Measurements from ENCODE around the gene PLCL2.
A peak's percentile ranks its signal among the peaks of the same experiment; 100 is the strongest.

PLCL2 gene

GRCh38 chr3:16896094-16896627 is 11.4 kb downstream of the PLCL2 start:
- no peak for DNase-seq

GRCh38 chr3:16896820-16897219 is 12.1 kb downstream of the PLCL2 start:
- DNase-seq = no peak

- peak in 1 of 2 experiments; percentile 9 for DNase-seq
Measured at GRCh38 chr3:16897254-16897926, 12.6 kb downstream of the PLCL2 start.

- no peak for DNase-seq
Measured at GRCh38 chr3:16898595-16899395, 14.0 kb downstream of the PLCL2 start.

GRCh38 chr3:16899919-16900318 is 15.2 kb downstream of the PLCL2 start:
- no peak for DNase-seq

GRCh38 chr3:16900779-16901440 is 16.2 kb downstream of the PLCL2 start:
- DNase-seq = no peak

GRCh38 chr3:16904423-16905417 is 20.0 kb downstream of the PLCL2 start:
- DNase-seq = no peak

- peak in 1 of 2 experiments; percentile 5 for DNase-seq
Measured at GRCh38 chr3:16905704-16906103, 20.9 kb downstream of the PLCL2 start.

GRCh38 chr3:16906682-16907081 is 21.9 kb downstream of the PLCL2 start:
- DNase-seq = peak; percentile 10 to 63

GRCh38 chr3:16907243-16907642 is 22.5 kb downstream of the PLCL2 start:
- peak in 1 of 2 experiments; percentile 4 for DNase-seq

GRCh38 chr3:16908016-16908807 is 23.5 kb downstream of the PLCL2 start:
- DNase-seq = no peak

GRCh38 chr3:16908896-16909295 is 24.1 kb downstream of the PLCL2 start:
- DNase-seq = no peak

- no peak for DNase-seq
Measured at GRCh38 chr3:16909802-16910201, 25.0 kb downstream of the PLCL2 start.

GRCh38 chr3:16910207-16910606 is 25.5 kb downstream of the PLCL2 start:
- DNase-seq = no peak

- DNase-seq = no peak
Measured at GRCh38 chr3:16911916-16912315, 27.2 kb downstream of the PLCL2 start.

GRCh38 chr3:16912400-16913263 is 27.9 kb downstream of the PLCL2 start:
- DNase-seq = no peak

GRCh38 chr3:16913264-16913580 is 28.5 kb downstream of the PLCL2 start:
- DNase-seq = no peak

- no peak for DNase-seq
Measured at GRCh38 chr3:16916840-16917239, 32.1 kb downstream of the PLCL2 start.

- no peak for DNase-seq
Measured at GRCh38 chr3:16917256-16917935, 32.6 kb downstream of the PLCL2 start.

Data from NCI-H526 (cell line).